ENCODE data around the gene PCDHGA5. TPM values are rescaled to one million over a fixed set of nuclear protein-coding genes. Genes with fewer than 3 reads are reported as not detected.
"Not testable (repeated sequence)": the region's sequence is repeated elsewhere in the genome, so short reads cannot be mapped to it uniquely, and the experiment has no call there.

Gene PCDHGA5
- total RNA-seq, 4 donors from 2014 or later, result 8.2 to 13.2 (median 12.1) TPM

- no peaks in the 10 kb centered on the region for H3K27me3 ChIP-seq
- DNase-seq (ENCODE audit: low spot score in 2 of 2), result no peak
- TF ChIP-seq CTCF (IDR thresholded peaks at IDR 0.05) (peak in 2 of 5 experiments; percentile 13 to 15), POLR2A (IDR thresholded peaks at IDR 0.05) (no peak)
- H3K27ac ChIP-seq, result no peak within 1 kb of the TSS
- H3K4me3 ChIP-seq, result peak within 1 kb of the TSS in 2 of 4 donors; percentile 8 to 34
- no peaks in the 10 kb centered on the region for H3K4me1 ChIP-seq
- WGBS, 2 donors, result 17 to 26% methylated on average over 32 of the region's 32 CpGs
- H3K36me3 ChIP-seq, result peaks cover 0 to 23% (median 0%) of the 10 kb centered on the region in 3 donors
- peaks cover 0 to 100% (median 45%) of the 10 kb centered on the region in 4 donors for H3K9me3 ChIP-seq
These were observed 6.3 kb downstream of the PCDHGA5 start, which contains the start of gene PCDHGB3 for GRCh38 chr5:141369994-141370848. Gene PCDHGB3, plus strand, starts transcription at chr5:141370242. Its CDS starts 153 bp downstream, at chr5:141370395.

- H3K4me3 ChIP-seq, result no peak overlapping the region
- 41 to 42% methylated on average over 39 to 58 of the region's 69 CpGs for WGBS, 2 donors
- DNase-seq (ENCODE audit: low spot score in 2 of 2), result no peak
- no peaks in the 10 kb centered on the region for H3K4me1 ChIP-seq
- peaks cover 0 to 29% (median 0%) of the 10 kb centered on the region in 3 donors for H3K36me3 ChIP-seq
- H3K9me3 ChIP-seq, result peaks cover 0 to 99% (median 44%) of the 10 kb centered on the region in 4 donors
- TF ChIP-seq CTCF (IDR thresholded peaks at IDR 0.05) (no peak), POLR2A (IDR thresholded peaks at IDR 0.05) (no peak), EP300 (IDR thresholded peaks at IDR 0.05) (no peak)
- no peak overlapping the region for H3K27ac ChIP-seq
- H3K27me3 ChIP-seq, result no peaks in the 10 kb centered on the region
These were observed 7.9 kb downstream of the PCDHGA5 start for GRCh38 chr5:141371572-141372475.

- H3K4me1 ChIP-seq, result no peaks in the 10 kb centered on the region
- WGBS, 2 donors, result 15 to 23% methylated on average over 24 to 27 of the region's 27 CpGs
- H3K9me3 ChIP-seq, result peaks cover 0 to 99% (median 49%) of the 10 kb centered on the region in 4 donors
- peaks cover 0 to 32% (median 0%) of the 10 kb centered on the region in 3 donors for H3K36me3 ChIP-seq
- no peaks in the 10 kb centered on the region for H3K27me3 ChIP-seq
- no peak for DNase-seq (ENCODE audit: low spot score in 2 of 2)
- no peak within 1 kb of the TSS for H3K27ac ChIP-seq
- H3K4me3 ChIP-seq, result peak within 1 kb of the TSS in 2 of 4 donors; percentile 3 to 29
- no peak for TF ChIP-seq POLR2A (IDR thresholded peaks at IDR 0.05)
- TF ChIP-seq CTCF (IDR thresholded peaks at IDR 0.05), result peak in 1 of 5 experiments; percentile 22
- TF ChIP-seq EP300 (IDR thresholded peaks at IDR 0.05), result no peak
These were observed 9.8 kb downstream of the PCDHGA5 start, which contains the start of gene PCDHGA6 for GRCh38 chr5:141373673-141374317. Gene PCDHGA6, plus strand, starts transcription at chr5:141373891. Its CDS starts 193 bp downstream, at chr5:141374084.

GRCh38 chr5:141374627-141375026, 10.7 kb downstream of the PCDHGA5 start:
- H3K9me3 ChIP-seq, result peaks cover 0 to 99% (median 51%) of the 10 kb centered on the region in 4 donors
- TF ChIP-seq EP300 (IDR thresholded peaks at IDR 0.05) (no peak), POLR2A (IDR thresholded peaks at IDR 0.05) (no peak), CTCF (IDR thresholded peaks at IDR 0.05) (no peak)
- no peak for DNase-seq (ENCODE audit: low spot score in 2 of 2)
- no peaks in the 10 kb centered on the region for H3K4me1 ChIP-seq
- no peaks in the 10 kb centered on the region for H3K27me3 ChIP-seq
- 58 to 68% methylated on average over 14 of the region's 14 CpGs for WGBS, 2 donors
- peaks cover 0 to 35% (median 0%) of the 10 kb centered on the region in 3 donors for H3K36me3 ChIP-seq
- no peak overlapping the region for H3K27ac ChIP-seq
- no peak overlapping the region for H3K4me3 ChIP-seq

GRCh38 chr5:141375444-141376155, 11.6 kb downstream of the PCDHGA5 start:
- not testable (repeated sequence) for H3K27ac ChIP-seq; H3K4me1 ChIP-seq; H3K4me3 ChIP-seq; DNase-seq (ENCODE audit: low spot score in 2 of 2); H3K27me3 ChIP-seq
- 38 to 63% methylated on average over 12 to 37 of the region's 48 CpGs for WGBS, 2 donors
- Histone ChIP-seq H3K36me3 (peaks cover 0 to 31% (median 0%) of the 10 kb centered on the region in 3 donors), H3K9me3 (peaks cover 0 to 99% (median 48%) of the 10 kb centered on the region in 4 donors)
